Stimulated activated CD4-positive, alpha-beta T cell treated with anti-CD3 and anti-CD28 coated beads, Interleukin-1b, Interleukin-23, amount 100 ng/mL, for 1 hour (primary cell): ENCODE measurements around the gene WDR72.

Source experiments
- DNase-seq, 2 donors: peaks; one replicate each; pipeline ENCODE4 v3.0.0-alpha.2; 2020; ENCODE audit warnings: low read depth in 2 of 2

WDR72 gene

DNA sequence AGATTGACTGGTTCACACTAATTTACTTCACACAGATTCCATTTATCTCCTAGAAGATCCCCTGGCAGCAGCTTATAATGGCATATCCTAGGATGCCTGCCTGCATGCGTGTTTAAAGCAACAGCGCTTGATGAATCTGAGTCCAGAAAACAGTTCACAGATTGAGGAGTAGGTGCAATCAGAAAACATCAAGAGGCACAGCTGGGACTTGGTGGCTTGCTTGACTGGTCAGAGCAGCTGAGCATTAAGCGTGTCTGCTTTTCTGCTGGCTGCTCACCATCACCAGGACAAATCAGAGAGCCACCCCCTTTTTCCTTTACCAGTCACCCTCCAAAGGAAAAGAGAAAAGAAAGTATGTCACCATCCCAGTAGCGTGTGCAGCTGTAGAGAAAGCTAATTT lies 223.6 kb downstream of the WDR72 start:
- DNase-seq, result no peak

DNA sequence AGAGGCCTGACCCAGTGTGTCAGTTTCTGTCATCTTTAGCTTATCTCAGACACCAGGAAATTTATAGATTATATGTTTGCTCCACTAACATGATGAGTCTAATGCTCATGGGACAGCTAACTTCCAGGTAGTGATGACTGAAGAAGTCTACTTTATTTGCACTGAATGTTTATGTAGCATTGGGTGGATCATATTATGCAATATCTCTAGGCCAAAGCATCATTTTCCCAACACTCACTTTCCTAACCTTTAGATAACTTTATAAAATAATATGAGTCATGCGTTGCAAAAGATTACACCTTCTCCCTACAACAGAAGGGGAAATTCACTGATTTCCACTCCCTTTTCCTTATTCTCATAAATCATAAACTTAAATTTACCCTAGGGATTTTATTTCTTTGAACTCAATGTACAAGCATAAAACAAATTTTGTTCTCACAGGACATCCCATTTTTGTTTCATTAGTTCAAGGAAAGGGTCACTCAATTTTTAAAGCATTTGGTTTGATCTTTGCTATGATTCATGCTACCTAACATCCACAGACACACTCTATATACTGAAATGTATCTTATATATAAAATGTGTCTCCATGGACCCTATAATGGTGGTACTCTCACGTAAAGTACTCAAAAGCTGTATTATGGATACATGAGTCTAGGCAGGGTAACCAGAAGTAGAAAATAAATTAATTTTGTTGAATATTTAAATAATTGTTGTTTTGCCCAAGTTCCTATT lies 225.2 kb downstream of the WDR72 start:
- no peak for DNase-seq

DNA sequence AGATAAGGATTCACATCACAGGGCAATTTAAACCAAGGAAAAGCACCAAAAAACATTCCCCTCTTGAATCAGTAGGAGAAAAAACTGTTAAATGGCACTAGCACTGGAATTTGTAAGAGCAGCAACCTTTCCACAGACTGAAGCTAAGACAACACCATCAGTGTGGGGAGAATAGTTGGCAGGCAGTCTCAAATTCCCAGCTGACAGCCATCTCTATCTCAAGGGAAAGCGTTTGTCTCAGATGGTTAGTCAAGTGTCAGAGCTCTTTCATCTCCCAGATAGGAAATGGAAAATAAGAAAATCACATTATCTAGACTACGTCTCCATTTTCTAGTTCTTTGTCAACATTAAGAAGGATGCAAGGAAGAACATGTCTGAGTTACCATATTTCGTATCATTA lies 228.7 kb downstream of the WDR72 start:
- no peak for DNase-seq

DNA sequence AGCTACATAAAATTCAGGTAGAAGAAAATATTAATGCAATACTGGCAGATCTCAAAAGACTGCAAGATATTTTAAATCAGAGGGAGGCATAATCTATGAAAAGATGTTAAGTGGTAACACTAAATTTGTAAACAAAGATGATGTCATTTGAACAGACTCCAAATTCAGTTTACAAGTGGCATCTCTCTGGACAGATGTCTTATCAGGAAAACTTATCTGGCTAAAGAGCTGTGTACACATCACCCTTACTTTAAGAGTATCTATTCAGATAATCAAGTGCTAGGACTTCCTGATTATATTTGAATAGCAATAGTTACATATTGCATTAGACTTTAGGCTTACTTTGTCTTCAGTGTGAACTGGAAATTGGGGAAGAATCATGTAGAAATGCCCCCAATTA lies 231.5 kb downstream of the WDR72 start:
- DNase-seq, result no peak

DNA sequence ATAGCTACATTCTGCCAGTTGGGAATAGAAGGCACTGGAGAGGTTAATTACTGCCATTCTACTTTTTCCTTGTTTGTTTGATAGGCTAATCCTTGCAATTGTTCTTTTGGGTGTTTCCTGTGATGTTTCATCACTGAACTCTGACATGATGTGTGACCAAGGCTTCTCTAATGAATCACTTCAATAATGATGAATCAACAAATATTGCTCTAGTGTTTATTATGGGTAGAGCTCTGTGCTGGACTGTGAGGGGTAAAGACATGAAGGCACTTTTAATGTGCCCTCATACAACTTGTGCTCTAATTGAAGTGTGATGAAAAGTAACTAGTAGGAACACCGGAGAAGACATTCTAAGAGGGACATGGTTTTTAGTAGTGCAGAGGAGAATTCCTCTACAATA lies 233.6 kb downstream of the WDR72 start:
- no peak for DNase-seq

DNA sequence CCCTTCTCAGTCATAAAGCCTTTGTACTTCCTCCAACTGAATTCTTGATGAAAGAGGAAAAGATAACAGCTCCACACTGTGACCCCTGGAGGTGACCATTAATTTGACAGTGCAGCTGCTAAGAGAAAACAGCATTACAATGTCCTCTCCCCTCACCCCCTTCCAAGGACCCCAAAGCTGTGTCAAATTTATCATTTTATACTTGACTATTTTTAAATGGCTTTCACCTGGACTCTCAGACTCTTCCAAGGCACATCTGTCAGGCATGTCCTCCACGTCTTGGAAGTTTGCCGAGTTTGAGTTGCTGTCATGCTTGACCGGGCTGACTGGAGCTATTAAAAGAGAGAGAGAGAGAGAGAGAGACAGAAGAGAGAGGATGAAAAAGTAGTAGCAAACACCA lies 236.5 kb downstream of the WDR72 start:
- no peak for DNase-seq

DNA sequence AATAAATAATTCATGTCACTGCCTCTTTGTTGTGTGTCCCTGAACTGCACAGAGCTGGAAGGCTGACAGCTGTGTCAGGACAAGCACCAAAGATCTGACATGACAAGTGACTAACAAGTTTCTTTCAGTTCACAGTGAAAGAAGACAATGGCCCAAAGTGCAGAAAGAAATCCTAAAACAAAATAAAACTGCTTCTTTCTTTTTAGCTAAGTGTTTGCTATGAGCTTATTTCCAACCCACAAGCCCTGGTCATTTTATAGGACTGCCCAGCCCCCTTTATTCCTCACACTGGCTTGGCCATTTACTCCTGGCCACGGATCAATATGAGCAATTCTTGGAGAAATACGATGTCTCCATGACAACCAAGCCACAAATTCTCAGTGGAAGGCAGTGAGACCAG lies 238.5 kb downstream of the WDR72 start:
- no peak for DNase-seq

DNA sequence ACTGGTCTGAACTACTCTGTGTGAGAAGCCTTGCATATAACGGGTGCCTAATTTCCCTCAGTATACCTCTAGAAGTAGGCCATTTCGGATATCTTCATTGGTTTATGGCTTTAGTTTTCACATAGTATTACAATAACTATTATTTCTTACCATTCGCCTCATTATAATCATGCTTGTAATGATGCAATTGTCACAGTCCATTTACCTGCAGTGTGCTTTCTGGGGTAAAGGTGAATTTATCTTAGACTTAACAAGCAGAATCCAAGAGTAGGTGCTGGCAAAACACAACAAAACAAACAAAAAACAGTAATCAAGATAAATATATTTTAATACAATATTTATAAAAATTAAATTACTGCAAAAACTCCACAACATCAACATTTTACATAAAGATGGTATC lies 246.0 kb downstream of the WDR72 start:
- no peak for DNase-seq

DNA sequence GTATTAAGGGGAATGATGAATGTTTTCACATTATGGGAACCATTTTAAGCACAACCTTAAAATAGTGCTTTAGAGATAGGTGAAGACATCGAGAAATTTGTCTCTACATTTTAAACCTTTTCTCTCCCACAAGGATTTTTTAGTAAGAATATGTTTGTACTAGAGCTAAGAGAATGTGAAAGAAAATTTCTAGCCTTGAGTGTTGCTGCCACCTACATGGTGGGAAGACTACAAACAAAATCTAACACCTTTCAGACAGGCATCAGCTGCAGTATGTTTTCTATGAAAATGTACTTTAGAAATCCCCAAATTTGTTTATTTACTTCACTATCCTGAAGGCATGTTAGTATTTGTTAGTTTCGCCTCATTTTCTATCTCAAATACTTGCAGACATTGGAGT lies 247.4 kb downstream of the WDR72 start:
- no peak for DNase-seq

DNA sequence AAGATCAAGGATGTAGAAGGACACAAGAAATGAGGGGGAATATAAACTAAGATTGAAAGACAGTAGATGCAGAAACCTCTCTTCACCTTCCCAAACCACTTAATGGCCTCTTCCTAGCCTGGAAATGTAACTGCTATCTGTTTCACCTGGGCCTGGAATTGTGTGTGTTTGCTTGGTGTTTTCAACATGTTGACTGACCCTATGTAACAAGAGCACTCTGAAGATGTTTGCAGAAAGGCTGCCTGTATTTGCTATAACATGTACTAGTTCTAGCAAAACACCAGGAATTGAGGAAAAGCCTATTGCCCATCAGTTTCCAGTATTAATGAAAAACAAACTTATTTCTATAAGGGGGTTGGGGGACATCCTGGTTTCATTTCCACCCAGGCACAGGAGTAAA lies 248.3 kb downstream of the WDR72 start:
- no peak for DNase-seq

DNA sequence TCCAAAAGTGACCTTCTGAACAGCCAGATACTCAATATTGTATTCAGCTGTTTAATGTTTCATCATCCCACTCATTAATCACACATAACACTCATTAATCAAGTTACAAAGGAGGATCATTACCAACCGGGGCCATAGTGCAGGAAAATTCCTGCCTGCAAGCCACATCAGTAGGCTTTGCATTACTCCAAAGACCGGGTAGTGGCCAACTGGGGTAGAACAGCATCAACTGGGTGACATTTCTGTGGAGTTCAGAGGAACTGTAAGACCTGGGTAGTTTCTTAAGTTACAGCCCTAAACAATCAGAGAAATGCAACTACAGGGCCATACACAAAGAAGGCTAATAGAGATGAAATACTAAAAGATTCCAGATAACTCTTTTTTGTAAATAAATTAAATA lies 253.1 kb downstream of the WDR72 start:
- DNase-seq, result no peak

DNA sequence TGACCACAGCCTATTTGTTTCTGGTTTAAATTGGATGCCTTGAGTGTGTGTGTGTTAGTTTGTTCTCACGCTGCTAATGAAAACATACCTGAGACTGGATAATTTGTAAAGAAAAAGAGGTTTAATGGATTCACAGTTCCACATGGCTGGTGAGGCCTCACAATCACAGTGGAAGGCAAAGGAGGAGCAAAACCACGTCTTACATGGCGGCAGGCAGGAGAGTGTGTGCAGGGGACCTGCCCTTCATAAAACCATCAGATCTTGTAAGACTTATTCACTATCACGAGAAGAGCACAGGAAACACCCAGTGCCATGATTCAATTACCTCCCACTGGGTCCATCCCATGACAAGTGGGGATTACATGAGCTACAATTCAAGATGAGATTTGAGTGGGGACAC lies 260.5 kb downstream of the WDR72 start:
- DNase-seq, result no peak

DNA sequence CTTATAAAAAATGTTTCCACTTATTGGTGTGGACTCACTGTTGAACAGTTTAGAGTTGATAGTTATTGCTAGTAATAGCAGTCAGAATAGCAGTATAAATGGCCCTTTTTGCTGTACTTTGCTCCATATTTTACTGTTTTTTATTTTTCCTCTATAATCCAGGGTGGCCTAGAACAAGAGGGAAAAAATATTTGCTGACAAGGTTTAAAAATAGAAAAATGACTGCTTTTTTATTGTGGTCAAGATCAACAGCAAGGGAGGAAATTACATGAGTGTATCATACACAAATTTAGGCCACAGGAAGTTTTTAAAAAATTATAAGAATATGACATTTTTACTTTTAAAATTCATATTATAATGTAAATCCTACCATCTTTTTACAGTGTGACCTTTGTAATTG lies 269.1 kb downstream of the WDR72 start:
- no peak for DNase-seq

DNA sequence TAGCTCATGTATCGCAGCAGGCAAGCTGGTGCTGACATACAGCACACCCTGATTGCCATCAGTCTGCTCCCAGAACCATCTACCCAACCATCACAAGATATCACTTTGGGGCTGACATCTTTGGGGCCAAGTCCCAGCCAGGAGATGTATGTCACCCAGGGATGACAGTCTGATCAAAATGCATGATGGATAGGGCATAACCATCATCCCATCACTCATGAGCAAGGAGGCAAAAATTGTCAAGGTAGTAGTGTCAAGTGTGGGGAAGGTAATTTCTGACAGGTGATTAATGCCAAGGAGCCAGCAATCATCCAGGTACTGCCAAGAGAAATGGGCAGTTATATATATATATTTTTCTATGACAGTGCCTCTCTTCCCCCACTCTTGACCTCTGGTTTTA lies 277.4 kb downstream of the WDR72 start:
- DNase-seq, result no peak

DNA sequence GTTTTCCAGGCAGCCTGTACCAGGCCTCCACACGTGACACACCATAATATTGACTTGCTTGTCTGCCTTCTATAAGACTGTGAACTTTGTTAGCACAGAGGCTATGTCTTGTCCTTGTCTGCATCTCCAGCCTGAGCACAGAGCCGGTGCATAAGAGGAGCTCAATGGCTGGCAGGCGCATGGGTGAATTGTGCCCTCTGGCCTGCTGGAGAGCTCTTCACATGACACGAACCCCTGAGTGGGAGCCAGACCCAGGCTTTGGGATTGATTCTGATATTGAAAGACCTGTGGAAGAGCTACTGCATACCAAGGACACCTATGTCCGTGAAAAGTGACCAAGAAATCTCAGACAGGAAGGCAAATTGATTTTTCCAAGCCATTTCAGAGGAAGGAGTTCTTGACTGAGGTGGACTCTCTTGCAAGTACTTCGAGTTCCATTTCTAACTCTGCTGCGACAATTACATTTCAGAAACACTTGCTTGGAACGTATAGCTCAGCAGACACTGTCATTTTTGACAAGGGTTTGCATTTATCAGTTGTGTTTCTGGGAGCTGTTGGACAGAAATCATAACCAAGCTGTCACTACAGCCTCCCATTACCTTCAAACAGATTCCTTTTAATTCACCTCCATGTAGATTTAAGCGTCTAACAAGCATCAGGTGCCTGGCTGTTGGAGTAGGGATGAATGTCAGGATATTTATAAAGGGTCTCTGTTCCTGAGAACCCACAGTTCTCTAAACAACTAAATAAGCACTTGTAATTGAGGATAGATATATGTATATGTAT lies 281.3 kb downstream of the WDR72 start:
- DNase-seq, result no peak

DNA sequence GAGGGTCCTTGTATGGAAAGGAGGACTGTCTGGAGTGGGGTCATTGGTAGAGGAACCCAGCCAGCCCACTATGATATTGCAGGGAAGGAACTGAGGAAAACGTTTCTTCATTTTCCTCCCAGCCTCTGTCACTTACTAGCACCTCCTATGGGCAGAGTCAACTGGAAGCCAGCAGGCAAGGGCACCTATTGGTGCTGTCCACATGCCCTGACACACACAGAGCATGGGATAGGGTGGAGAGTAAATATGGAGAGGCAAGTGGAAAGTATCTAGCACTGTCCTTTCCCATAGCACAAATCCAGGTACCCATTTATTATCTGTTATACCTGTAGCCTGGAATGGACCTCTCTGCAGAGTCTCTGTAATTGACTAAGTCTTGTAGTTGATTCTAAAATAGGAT lies 285.6 kb downstream of the WDR72 start:
- DNase-seq, result no peak

DNA sequence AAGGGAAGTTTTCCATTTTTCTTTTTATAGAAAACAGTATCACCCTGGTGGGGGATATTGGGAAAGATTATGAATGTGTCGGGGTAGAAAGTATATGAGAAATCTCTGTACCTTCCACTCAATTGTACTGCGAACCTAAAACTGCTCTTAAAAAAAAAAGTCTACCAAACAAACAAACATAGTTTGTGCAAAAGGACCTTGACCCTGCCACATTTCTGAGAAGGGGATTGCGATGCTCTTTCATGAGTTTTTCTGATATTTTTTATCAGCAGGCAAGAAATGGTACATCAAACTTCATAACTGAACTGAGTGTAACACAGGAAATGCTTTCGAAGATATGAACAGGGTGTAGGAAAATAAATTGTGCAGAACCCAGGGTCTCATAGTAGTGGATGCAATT lies 286.0 kb downstream of the WDR72 start:
- DNase-seq, result no peak

DNA sequence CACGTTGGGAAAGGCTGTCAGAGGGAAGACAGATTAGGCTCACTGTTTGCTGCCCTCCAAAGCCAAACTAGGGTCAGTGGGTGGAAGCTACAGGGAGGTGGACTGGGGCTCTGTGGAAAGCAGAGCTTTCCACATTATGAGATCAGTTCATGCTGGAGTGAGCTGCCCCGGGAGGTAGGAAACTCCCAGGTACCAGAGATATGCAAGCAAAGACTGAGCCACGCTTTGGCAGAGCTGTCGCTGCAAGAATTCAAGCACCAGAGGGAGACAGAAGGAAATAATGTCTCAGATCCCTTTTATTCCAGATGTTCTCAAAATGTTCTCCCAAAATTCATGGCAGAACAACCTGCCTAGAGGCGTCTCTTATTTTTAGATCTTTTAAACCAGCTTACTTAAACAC lies 286.6 kb downstream of the WDR72 start:
- no peak for DNase-seq

DNA sequence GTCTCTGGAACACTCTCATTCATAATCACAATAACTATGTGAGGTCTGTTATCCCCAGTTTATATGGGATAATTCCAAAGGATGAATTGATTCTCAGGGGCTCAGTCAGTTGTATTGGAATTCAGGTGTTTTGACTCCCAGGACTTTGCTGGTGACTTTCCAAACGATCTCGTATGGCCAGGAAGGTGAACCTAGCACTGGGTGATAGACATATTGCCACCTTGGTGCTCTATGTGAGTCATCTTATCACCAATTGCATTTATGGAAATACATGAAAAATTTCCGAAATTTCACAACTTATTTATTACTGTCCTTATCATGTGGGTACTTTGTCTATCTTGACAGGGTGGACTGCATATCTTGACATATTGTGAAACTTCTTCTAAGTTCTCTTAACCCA lies 287.3 kb downstream of the WDR72 start:
- DNase-seq, result no peak

DNA sequence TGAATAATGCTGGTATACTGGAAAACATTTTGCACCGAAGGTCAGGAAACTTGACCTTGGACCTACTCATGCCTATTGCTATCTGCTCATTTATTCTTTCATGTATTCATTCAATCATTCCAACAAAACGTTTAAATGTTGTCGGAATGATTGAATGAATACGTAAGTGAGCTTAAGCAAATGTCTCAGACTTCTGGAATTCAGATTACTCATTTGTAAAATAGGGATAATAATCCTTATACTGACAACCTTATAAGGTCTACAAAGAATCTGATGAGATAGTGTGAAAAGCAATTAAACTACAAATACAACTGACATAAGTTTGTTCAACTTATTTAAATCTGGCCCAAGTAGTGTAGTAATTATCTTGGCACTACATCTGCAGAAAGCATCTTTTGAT lies 288.7 kb downstream of the WDR72 start:
- no peak for DNase-seq

DNA sequence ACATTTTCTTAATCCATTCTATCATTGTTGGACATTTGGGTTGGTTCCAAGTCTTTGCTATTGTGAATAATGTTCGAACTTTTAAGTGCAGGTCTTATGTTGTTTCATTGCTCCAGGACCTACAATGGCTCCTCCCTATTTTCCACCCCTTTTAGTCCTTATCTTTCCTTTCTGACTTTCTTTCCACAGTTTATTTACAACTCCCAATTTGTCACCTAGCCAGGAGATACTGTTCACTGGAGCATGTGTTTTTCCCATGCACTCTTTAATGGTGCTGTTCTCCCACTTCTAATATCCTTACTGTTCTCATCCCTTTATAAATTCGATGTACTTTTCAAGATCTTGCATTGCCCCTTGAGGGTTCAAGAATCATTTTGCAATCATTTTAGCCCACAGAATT lies 290.0 kb downstream of the WDR72 start:
- DNase-seq, result no peak
